Skin of body (tissue), 2 donors: Measurements from ENCODE around the gene NME4. TPM values are rescaled to one million over a fixed set of nuclear protein-coding genes. Genes with fewer than 3 reads are reported as not detected.
A peak's percentile ranks its signal among the peaks of the same experiment; 100 is the strongest.
"Not testable (repeated sequence)": the region's sequence is repeated elsewhere in the genome, so short reads cannot be mapped to it uniquely, and the experiment has no call there.

Experiments used
- DNase-seq: peaks from one replicate; lab custom pipeline; 2025; lab: John Stamatoyannopoulos, UW
- total RNA-seq: library from RNA; depleted of rRNA; stranded (reverse); fragments of >200 nt; gene quantifications from one replicate; pipeline ENCODE4 v1.2.3, GENCODE V29; 2014

The NME4 gene
- total RNA-seq, 1 donor from 2014 or later, result 26.4 TPM

DNA sequence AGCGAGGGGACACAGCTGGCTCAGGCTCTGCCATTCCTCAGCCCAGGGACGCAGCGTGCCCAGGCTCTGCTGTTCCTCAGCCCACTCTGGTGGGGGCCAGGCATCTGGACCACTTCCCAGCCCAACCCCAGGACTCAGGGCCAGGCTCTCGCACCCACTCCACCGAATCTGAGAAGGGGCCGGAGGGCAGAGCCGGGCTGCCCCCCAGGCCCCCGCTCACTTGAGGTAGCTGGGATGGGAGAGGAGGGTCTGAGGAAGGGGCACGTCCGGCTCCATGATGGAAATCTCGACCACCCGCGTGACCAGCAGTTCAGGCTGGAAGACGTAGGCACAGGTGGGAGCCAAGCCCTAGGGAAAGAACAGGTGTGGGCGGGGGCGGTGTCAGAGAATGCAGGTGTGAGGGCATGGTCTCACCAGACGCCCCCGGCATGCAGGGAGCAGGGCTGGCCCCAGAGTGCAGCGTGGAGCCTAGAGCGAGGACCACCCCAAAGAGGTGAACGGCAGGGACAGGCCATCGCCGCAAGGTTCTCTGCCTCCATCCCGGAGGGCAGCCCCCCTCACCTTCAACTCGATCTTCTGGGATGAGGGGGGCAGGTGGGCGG is 20.1 kb upstream of the NME4 start:
- DNase-seq, result no peak

GRCh38 chr16:377419-377951 is 19.5 kb upstream of the NME4 start:
- DNase-seq, result no peak

- DNase-seq, result not testable (repeated sequence)
Observed at GRCh38 chr16:378113-378820, 18.7 kb upstream of the NME4 start.

DNA sequence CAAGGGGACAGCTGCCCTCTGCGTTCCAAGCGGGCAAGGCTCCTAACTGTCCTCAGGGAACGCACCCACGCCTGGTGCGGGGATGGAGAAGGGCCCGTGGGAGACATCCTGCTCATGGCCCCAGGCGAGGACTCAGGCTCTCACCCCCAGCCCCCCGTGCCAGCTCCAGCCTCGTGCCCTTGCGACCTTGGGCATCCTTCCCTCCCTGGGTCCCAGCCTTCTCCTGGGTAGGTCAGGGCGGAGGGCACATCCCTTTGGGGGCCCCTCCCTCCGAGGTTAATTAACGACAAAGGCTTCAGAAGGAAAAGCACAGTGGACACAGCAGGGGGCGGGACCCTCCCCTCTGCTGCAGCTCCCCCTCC is 18.2 kb upstream of the NME4 start:
- DNase-seq, result no peak

GRCh38 chr16:379183-379960 is 17.6 kb upstream of the NME4 start:
- DNase-seq, result no peak

GRCh38 chr16:379961-380761 is 16.8 kb upstream of the NME4 start:
- DNase-seq, result no peak

GRCh38 chr16:380762-381011 is 16.3 kb upstream of the NME4 start:
- no peak for DNase-seq

DNA sequence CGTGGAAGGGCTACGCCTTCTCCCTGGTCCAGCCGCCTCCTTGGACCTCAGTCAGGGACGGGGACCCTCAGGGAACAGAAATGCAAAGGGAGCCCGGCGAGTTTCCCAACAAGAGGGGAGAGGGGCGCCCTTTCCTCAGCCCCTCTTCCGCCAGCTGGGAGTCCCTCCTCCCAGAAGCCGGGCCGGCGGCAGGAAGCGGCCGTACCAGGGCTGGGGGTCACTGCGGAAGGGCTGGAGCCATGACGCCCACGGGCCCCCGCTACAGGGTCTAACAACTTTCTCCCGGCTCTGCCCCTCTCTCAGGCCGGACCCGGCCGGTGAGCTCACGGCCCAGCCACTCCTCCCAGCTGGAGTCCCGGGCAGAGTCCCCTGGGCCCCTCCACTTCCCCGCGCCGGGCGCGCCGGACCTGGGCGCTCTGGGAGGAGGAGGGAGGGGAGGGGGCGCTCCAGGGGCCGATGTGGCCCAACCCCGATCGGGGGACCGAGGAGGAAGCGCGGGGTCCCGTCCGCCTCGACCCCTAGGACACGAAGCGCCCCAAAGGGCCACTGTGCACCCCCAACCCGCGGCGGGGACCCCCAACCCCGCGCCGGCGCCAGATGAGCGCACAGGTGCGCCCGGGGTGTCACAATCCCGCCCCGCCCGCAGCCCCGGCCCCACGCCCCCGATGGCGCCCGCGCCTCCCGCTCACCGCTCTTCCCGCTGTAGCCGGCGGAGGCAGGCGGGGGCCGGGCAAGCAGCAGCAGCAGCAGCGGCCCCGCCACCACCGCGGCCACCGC is 15.8 kb upstream of the NME4 start:
- DNase-seq, result no peak

GRCh38 chr16:381789-382717 is 14.9 kb upstream of the NME4 start, which contains the start of gene PGAP6:
Gene PGAP6, minus strand, starts transcription at chr16:381978. Its CDS starts 157 bp downstream, at chr16:381821.
- peak; percentile 37 for DNase-seq

DNA sequence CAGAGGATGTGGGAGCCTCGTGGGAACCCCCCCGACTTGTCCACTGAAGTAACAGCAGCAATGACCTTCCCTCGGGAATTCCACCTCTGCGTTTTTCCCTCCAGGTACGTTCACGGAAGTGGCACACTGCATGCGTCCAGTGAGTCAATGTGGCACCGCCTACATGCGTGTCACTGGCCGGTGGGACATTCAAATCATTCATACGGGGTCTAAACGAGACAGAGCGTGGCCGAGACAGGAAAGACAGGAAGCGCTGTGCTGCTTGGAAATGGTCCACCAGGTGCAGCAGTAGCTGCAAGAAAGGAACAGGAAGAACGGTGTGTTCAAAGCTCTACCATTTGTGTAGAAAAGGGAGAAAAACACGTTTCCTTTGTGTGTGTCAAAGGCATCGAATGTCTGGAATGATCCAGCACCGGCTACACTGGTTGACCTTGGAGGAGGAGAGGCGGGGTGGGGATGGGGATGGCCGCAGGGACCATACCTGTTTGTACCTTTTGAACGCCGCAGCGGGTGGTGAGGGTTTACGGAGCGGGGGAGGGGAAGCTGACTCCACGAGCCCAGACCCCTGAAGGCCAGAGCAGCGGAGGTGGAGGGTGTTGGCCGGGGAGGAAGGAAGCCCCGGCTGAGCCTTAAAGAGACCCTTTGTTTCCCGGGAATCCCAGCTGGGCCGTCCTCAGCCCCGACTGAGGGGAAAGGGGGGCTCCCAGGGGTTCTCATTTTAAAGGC is 13.5 kb upstream of the NME4 start:
- no peak for DNase-seq

GRCh38 chr16:386641-387156 is 10.3 kb upstream of the NME4 start:
- no peak for DNase-seq

- DNase-seq, result not testable (repeated sequence)
Observed at GRCh38 chr16:387761-388666, 9.0 kb upstream of the NME4 start.

DNA sequence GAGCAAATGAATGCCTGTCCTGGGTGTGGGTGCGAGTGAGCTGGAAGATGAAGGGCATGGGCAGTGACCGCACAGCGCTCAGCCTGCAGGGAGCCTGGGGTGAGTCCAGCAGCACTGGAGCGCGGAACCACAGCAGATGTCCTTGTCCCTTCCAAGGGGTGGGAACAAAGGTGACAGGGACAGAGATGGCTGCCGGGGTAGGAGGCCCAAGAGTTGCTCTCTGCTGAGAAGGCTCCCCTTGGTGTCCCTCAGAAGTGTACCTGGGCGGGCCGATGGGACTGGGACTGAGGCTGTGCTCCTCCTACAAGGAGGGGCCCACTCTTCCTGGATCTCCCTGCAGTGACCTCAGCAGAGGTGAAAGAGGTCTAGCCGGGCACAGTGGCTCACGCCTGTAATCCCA is 7.6 kb upstream of the NME4 start:
- no peak for DNase-seq

DNA sequence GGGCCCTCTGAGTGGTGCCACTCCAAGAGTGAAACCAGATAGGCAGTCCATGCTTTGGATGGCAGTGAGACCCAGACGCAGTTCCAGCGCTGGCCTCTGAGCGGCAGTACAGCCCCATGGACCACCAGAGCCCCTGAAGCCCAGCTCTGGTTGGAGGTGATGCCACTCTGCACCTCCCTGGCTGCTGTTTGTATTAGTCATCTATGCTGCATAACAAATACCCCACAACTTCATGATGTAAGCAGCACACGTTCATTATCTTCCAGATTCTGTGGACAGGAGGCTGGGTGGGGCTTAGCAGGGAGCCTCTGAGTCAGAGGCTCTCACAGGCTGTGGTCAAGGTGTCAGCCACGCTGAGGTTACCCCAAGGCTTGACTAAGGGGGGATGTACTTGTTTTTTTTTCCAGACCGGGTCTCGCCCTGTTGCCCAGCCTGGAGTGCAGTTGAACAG is 5.1 kb upstream of the NME4 start:
- DNase-seq, result no peak

DNA sequence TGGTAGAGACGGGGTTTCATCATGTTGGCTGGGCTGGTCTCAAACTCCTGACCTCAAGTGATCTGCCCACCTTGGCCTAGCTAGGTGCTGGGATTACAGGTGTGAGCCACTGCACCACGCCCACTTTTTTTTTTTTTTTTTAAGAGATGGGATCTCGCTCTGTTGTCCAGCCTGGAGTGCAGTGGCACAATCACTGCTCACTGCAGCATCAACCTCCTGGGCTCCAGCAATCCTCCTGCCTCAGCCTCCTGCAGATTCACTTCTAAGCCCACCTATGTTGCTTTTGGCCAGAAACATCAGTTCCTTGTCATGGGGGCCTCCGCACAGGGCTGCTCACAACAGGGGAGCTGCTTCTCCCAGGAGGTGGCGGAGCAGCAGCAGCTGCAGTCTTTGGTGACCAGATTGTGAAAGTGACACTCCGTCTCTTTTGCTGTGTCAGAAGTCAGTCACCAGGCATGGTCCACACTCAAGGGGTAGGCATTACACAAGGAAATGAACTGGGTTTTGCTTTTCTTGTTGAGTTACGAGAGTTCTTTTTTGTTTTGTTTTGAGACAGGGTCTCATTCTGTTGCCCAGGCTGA is 4.5 kb upstream of the NME4 start:
- no peak for DNase-seq

GRCh38 chr16:396199-396598 is 800 bp upstream of the NME4 start:
- DNase-seq, result no peak

- DNase-seq, result no peak
Observed at GRCh38 chr16:396605-397004, 394 bp upstream of the NME4 start.
